ENCODE measurements around the gene UBE2Z. TPM values are rescaled to one million over a fixed set of nuclear protein-coding genes. Genes with fewer than 3 reads are reported as not detected.

The UBE2Z gene
- total RNA-seq, 1 experiment from 2014 or later: 223 TPM

GRCh38 chr17:48907713-48908046, 527 bp upstream of the UBE2Z start:
- TF ChIP-seq REST (IDR thresholded peaks at IDR 0.05; ENCODE audit: insufficient read depth in 1 of 2, low read depth in 2 of 2, low read length in 1 of 2) (no peak), TCF7L2 (IDR thresholded peaks at IDR 0.05; ENCODE audit: low read depth, low read length) (no peak), SIN3A (IDR thresholded peaks at IDR 0.05; ENCODE audit: borderline replicate concordance, insufficient read depth, low read depth, low read length) (no peak), POLR2AphosphoS5 (IDR thresholded peaks at IDR 0.05; ENCODE audit: low read depth, low read length) (no peak)
- TF ChIP-seq, protein P1, sequence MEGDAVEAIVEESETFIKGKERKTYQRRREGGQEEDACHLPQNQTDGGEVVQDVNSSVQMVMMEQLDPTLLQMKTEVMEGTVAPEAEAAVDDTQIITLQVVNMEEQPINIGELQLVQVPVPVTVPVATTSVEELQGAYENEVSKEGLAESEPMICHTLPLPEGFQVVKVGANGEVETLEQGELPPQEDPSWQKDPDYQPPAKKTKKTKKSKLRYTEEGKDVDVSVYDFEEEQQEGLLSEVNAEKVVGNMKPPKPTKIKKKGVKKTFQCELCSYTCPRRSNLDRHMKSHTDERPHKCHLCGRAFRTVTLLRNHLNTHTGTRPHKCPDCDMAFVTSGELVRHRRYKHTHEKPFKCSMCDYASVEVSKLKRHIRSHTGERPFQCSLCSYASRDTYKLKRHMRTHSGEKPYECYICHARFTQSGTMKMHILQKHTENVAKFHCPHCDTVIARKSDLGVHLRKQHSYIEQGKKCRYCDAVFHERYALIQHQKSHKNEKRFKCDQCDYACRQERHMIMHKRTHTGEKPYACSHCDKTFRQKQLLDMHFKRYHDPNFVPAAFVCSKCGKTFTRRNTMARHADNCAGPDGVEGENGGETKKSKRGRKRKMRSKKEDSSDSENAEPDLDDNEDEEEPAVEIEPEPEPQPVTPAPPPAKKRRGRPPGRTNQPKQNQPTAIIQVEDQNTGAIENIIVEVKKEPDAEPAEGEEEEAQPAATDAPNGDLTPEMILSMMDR (IDR thresholded peaks at IDR 0.05): no peak
- H3K27ac ChIP-seq (ENCODE audit: low read length): peak overlapping the region; percentile 94
- ChIA-PET POLR2A (interaction anchor here (0.6 to 1.6 kb wide), 5 partner anchors 10 to 183 kb away, joined by 3 to 12 read pairs (median 4); partner anchors contain the start of gene ATP5MC1), CTCF (interaction anchor here (0.6 to 1.3 kb wide), 2 partner anchors 11 to 19 kb away, joined by 4 to 5 read pairs; no protein-coding TSS in a partner anchor)
- no peaks in the 10 kb centered on the region for H3K27me3 ChIP-seq (ENCODE audit: control insufficient read depth, insufficient read depth, low read length)
- H3K36me3 ChIP-seq (ENCODE audit: control insufficient read depth, insufficient read depth, low read length): peaks cover 20% of the 10 kb centered on the region
- DNase-seq (ENCODE audit: low read depth, low spot score) (no peak), ATAC-seq (peak; percentile 4; the same call in 1 of the 2 replicates)
- H3K4me3 ChIP-seq (ENCODE audit: low read depth in 2 of 2, low read length in 2 of 2): peak overlapping the region; percentile 62 to 86
- intact Hi-C loops (cut with micrococcal nuclease; ENCODE audit: unreplicated experiment) (no loop called here), in situ Hi-C loops (cut with HindIII; ENCODE audit: low pct_unique_long_range_greater_than_20kb, low sequenced_read_pairs) (loop anchor here (10.0 kb wide), 1 partner anchor 173 kb away; no protein-coding TSS in a partner anchor)
- H3K9me3 ChIP-seq (ENCODE audit: control insufficient read depth, insufficient read depth, low read depth, low read length): no peaks in the 10 kb centered on the region
- H3K4me1 ChIP-seq (ENCODE audit: control insufficient read depth, insufficient read depth, low read length): peaks cover 37% of the 10 kb centered on the region
- BruUV-seq (replicated peaks): TSS peak; percentile 94

GRCh38 chr17:48908853-48909394, 717 bp downstream of the UBE2Z start:
- CTCF ChIA-PET: interaction anchor here (0.7 kb wide), 2 partner anchors 9 to 12 kb away, joined by 6 to 13 read pairs; no protein-coding TSS in a partner anchor
- DNase-seq (ENCODE audit: low read depth, low spot score) (no peak), ATAC-seq (peak; percentile 81)
- peak overlapping the region; percentile 85 for H3K27ac ChIP-seq (ENCODE audit: low read length)
- no TSS peak for BruUV-seq (replicated peaks)
- no peak for TF ChIP-seq TCF7L2 (IDR thresholded peaks at IDR 0.05; ENCODE audit: low read depth, low read length)
- 0 out of 2 replicates have a peak, but pooled peaks have one; percentile 9 for TF ChIP-seq SIN3A (IDR thresholded peaks at IDR 0.05; ENCODE audit: borderline replicate concordance, insufficient read depth, low read depth, low read length)
- TF ChIP-seq, protein P1 (IDR thresholded peaks at IDR 0.05): no peak
- peak; percentile 41 for TF ChIP-seq POLR2AphosphoS5 (IDR thresholded peaks at IDR 0.05; ENCODE audit: low read depth, low read length)
- intact Hi-C loops (cut with micrococcal nuclease; ENCODE audit: unreplicated experiment): no loop called here
- POLR2A ChIA-PET: interaction anchor here (0.6 to 0.8 kb wide), 3 partner anchors 41 to 645 kb away, joined by 3 to 9 read pairs (median 4); no protein-coding TSS in a partner anchor
- in situ Hi-C loops (cut with HindIII; ENCODE audit: low pct_unique_long_range_greater_than_20kb, low sequenced_read_pairs): loop anchor here (10.0 kb wide), 1 partner anchor 174 kb away; no protein-coding TSS in a partner anchor
- H3K27me3 ChIP-seq (ENCODE audit: control insufficient read depth, insufficient read depth, low read length): no peaks in the 10 kb centered on the region
- H3K36me3 ChIP-seq (ENCODE audit: control insufficient read depth, insufficient read depth, low read length): peaks cover 23% of the 10 kb centered on the region
- H3K4me3 ChIP-seq (ENCODE audit: low read depth in 2 of 2, low read length in 2 of 2): peak overlapping the region; percentile 62 to 86
- H3K9me3 ChIP-seq (ENCODE audit: control insufficient read depth, insufficient read depth, low read depth, low read length): no peaks in the 10 kb centered on the region
- peaks cover 37% of the 10 kb centered on the region for H3K4me1 ChIP-seq (ENCODE audit: control insufficient read depth, insufficient read depth, low read length)
